OCI-LY7 (cell line): ENCODE measurements around the gene CSTPP1. TPM values are rescaled to one million over a fixed set of nuclear protein-coding genes. Genes with fewer than 3 reads are reported as not detected.

Experiments used
- BruUV-seq: library from RNA; stranded (reverse); fragments of 400-500 nt; replicated peaks from 2 replicates; lab custom pipeline; 2021; lab: Mats Ljungman, UMichigan
- CTCF ChIA-PET: fragments of 300-600 bp; sonication (Branson Sonifier 250); formaldehyde crosslinking; loops from one replicate; lab custom pipeline; 2022; ENCODE audit warnings: antibody characterized with exemption; ENCODE audit not compliant: unreplicated experiment; lab: Charles Lee
- POLR2A ChIA-PET: fragments of 300-600 bp; sonication (Branson Sonifier 250); formaldehyde crosslinking; loops from one replicate; lab custom pipeline; 2022; ENCODE audit warnings: antibody characterized with exemption; lab: Charles Lee
- DNase-seq: peaks from one replicate; pipeline ENCODE4 v3.0.0-alpha.2; 2015; ENCODE audit warnings: low spot score
- H2AFZ ChIP-seq: fragments of 200-600 bp; sonication (generic), shearing (Covaris generic); 2 replicates; pipeline ENCODE4 v1.6.1; 2014; ENCODE audit warnings: mild to moderate bottlenecking, antibody characterized with exemption, low read length, moderate library complexity
- H3K27ac ChIP-seq: fragments of 200-600 bp; sonication (generic); 2 replicates; pipeline ENCODE4 v1.5.1; 2014; ENCODE audit warnings: mixed run types, low read depth, mild to moderate bottlenecking, moderate library complexity, low read length, inconsistent platforms; ENCODE audit not compliant: poor library complexity, severe bottlenecking
- H3K36me3 ChIP-seq: fragments of 200-600 bp; sonication (generic); 2 replicates; pipeline ENCODE4 v1.6.1; 2014; ENCODE audit warnings: mild to moderate bottlenecking, antibody characterized with exemption, low read length, moderate library complexity, mixed read lengths; ENCODE audit not compliant: insufficient read depth
- H3K4me1 ChIP-seq: fragments of 200-600 bp; sonication (generic); 2 replicates; pipeline ENCODE4 v1.5.1; 2014; ENCODE audit warnings: mild to moderate bottlenecking, low read length; ENCODE audit not compliant: insufficient read depth, poor library complexity, severe bottlenecking
- H3K4me2 ChIP-seq: fragments of 200-600 bp; sonication (generic); 2 replicates; pipeline ENCODE4 v1.6.1; 2014; ENCODE audit warnings: mild to moderate bottlenecking, low read length
- H3K4me3 ChIP-seq: fragments of 200-600 bp; sonication (generic); 2 replicates; pipeline ENCODE4 v1.5.1; 2014; ENCODE audit warnings: mild to moderate bottlenecking, low read depth, low read length; ENCODE audit not compliant: poor library complexity, severe bottlenecking
- H3K79me2 ChIP-seq: fragments of 200-600 bp; sonication (generic); 2 replicates; pipeline ENCODE4 v1.6.1; 2016; ENCODE audit warnings: low read depth, mild to moderate bottlenecking, low read length, moderate library complexity, mixed read lengths; ENCODE audit not compliant: insufficient read depth
- H3K9me2 ChIP-seq: fragments of 200-600 bp; sonication (generic); 2 replicates; pipeline ENCODE4 v1.6.1; 2016; ENCODE audit warnings: mild to moderate bottlenecking, low read length, mixed read lengths; ENCODE audit not compliant: insufficient read depth
- H3K9me3 ChIP-seq: fragments of 200-600 bp; sonication (generic); 2 replicates; pipeline ENCODE4 v1.6.1; 2014; ENCODE audit warnings: mild to moderate bottlenecking, mixed run types, low read length, mixed read lengths
- H4K20me1 ChIP-seq: fragments of 200-600 bp; sonication (generic); 2 replicates; pipeline ENCODE4 v1.6.1; 2014; ENCODE audit warnings: mild to moderate bottlenecking, antibody characterized with exemption, low read length, moderate library complexity, mixed read lengths; ENCODE audit not compliant: insufficient read depth
- EZH2phosphoT487 ChIP-seq: fragments of 200-600 bp; sonication (generic); IDR thresholded peaks from 2 replicates; pipeline ENCODE4 v1.6.1; 2018; ENCODE audit warnings: low read depth, borderline replicate concordance, mild to moderate bottlenecking, mixed run types, antibody characterized with exemption, low read length, moderate library complexity, mixed read lengths
- intact Hi-C: fragments of 100-400 bp; cut with micrococcal nuclease; formaldehyde crosslinking; loops from one replicate; pipeline ENCODE4 v1.10.0; 2022; ENCODE audit not compliant: unreplicated experiment
- total RNA-seq, 2 experiments: library from RNA; depleted of rRNA in 1 of 2; stranded (reverse); fragments of >200 nt in 1 of 2; shearing (Covaris generic) in 1 of 2; gene quantifications; 2 replicates each; pipeline ENCODE4 v1.2.3, GENCODE V29; 2014 to 2022
- TF ChIP-seq, protein P1 (sequence below): fragments of 200-600 bp; sonication (generic); conservative IDR thresholded peaks from 2 replicates; pipeline ENCODE4 v1.5.1; 2014; ENCODE audit warnings: mild to moderate bottlenecking, antibody characterized with exemption, low read length, moderate library complexity, mixed read lengths

Gene CSTPP1
- total RNA-seq, 2 experiments from 2014 or later = 39.6 to 43.1 TPM

DNA sequence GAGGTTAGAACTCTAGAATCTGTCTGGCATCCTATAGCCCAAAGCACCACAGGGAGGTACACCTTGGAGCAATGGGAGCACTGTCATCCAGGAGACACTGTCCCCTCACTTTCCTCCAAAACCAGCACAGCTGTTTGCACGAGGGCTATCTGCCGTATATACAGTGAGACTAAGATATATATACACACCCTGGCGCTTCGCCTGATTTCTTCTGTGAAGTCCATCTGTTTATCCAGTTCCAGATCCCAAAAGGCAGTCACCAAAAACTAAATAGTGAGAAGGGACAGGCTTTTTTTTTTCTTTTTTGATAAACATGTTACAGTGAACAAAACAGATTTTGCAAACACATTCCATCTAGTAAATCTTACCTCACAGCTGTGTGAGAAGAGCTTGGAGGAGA is 171.7 kb downstream of the CSTPP1 start:
- intact Hi-C loops = loop anchor here (5.0 kb wide), 1 partner anchor 171 kb away; the partner anchor contains the start of gene CSTPP1

DNA sequence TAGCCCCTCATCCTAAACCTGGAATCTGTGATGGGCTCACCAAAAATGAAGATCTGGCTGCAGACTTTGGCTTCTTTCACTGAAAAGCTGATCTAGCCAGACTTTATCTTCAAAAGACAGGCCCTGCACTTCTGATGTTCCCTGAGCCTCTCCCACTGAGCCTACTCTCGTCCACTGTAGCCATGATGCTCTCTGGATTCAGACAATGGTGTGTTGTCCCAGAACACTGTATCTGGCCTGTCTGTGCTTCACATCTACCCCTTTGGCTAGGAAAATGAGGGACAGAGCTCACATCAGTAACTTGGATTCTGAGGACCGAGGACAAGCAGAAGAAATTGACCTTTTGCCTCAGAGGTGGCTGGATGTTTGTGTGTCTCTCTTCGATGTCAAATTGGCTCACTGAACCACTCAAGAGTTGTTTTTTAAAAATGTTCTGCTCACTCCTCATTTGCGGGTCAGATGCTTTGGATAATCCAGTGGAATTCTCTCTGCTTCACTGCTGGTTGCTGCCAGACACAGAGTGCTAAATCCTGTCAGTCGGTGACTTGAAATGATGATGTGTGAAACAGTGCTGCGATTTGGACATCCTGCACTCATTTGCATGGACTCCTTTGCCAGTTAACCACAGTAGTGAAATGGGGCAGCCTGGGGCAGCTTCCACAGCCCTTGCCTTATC is 172.6 kb downstream of the CSTPP1 start:
- H3K4me2 ChIP-seq = peak overlapping the region; percentile 77
- no peak overlapping the region for H2AFZ ChIP-seq
- H3K36me3 ChIP-seq = no peaks in the 10 kb centered on the region
- DNase-seq = peak; percentile 80
- H4K20me1 ChIP-seq = no peaks in the 10 kb centered on the region
- H3K4me3 ChIP-seq = peak overlapping the region; percentile 62
- H3K4me1 ChIP-seq = peaks cover 86% of the 10 kb centered on the region
- peaks cover 42% of the 10 kb centered on the region; the same call in 1 of the 2 replicates for H3K79me2 ChIP-seq
- intact Hi-C loops = loop anchor here (5.0 kb wide), 1 partner anchor 172 kb away; the partner anchor contains the start of gene CSTPP1
- BruUV-seq = TSS peak; percentile 93
- ChIA-PET POLR2A (interaction anchor here (0.7 to 5.8 kb wide), 15 partner anchors 14 to 191 kb away, joined by 3 to 48 read pairs (median 4); partner anchors contain the start of gene LRP4), CTCF (interaction anchor here (0.6 to 1.9 kb wide), 4 partner anchors 23 to 45 kb away, joined by 3 to 8 read pairs (median 6); no protein-coding TSS in a partner anchor)
- no peaks in the 10 kb centered on the region for H3K9me2 ChIP-seq
- TF ChIP-seq EZH2phosphoT487 = no peak
- TF ChIP-seq, protein P1, sequence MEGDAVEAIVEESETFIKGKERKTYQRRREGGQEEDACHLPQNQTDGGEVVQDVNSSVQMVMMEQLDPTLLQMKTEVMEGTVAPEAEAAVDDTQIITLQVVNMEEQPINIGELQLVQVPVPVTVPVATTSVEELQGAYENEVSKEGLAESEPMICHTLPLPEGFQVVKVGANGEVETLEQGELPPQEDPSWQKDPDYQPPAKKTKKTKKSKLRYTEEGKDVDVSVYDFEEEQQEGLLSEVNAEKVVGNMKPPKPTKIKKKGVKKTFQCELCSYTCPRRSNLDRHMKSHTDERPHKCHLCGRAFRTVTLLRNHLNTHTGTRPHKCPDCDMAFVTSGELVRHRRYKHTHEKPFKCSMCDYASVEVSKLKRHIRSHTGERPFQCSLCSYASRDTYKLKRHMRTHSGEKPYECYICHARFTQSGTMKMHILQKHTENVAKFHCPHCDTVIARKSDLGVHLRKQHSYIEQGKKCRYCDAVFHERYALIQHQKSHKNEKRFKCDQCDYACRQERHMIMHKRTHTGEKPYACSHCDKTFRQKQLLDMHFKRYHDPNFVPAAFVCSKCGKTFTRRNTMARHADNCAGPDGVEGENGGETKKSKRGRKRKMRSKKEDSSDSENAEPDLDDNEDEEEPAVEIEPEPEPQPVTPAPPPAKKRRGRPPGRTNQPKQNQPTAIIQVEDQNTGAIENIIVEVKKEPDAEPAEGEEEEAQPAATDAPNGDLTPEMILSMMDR = no peak
- H3K9me3 ChIP-seq = no peaks in the 10 kb centered on the region
- H3K27ac ChIP-seq = peak overlapping the region; percentile 99

More for the DNA sequence above, 171.7 kb downstream of the CSTPP1 start:
- Histone ChIP-seq H2AFZ (no peak overlapping the region; the same call in 1 of the 2 replicates), H3K4me2 (peak overlapping the region; percentile 77), H3K9me3 (no peaks in the 10 kb centered on the region), H3K36me3 (no peaks in the 10 kb centered on the region), H3K79me2 (peaks cover 42% of the 10 kb centered on the region; the same call in 1 of the 2 replicates), H3K4me3 (peak overlapping the region; percentile 62), H3K9me2 (no peaks in the 10 kb centered on the region), H3K4me1 (peaks cover 96% of the 10 kb centered on the region), H4K20me1 (no peaks in the 10 kb centered on the region), H3K27ac (peak overlapping the region; percentile 99)
- peak; percentile 16 for DNase-seq
- BruUV-seq = no TSS peak
- CTCF ChIA-PET = interaction anchor here (1.9 kb wide), 1 partner anchor 44 kb away, joined by 8 read pairs; no protein-coding TSS in a partner anchor
- POLR2A ChIA-PET = interaction anchor here (0.7 to 5.8 kb wide), 7 partner anchors 39 to 109 kb away, joined by 3 to 48 read pairs (median 4); no protein-coding TSS in a partner anchor
- TF ChIP-seq, protein P1 = no peak
- TF ChIP-seq EZH2phosphoT487 = no peak
